MM.1S (cell line): Measurements from ENCODE around the gene MAD1L1.

Source experiments
- DNase-seq: peaks from one replicate; pipeline ENCODE4 v3.0.0-alpha.2; 2015
- H2AFZ ChIP-seq: fragments of 300-600 bp; sonication (generic); 2 replicates; pipeline ENCODE4 v1.6.0; 2016; ENCODE audit warnings: antibody characterized with exemption, low read length
- H3F3A ChIP-seq: fragments of 300-600 bp; sonication (generic); 2 replicates; pipeline ENCODE4 v1.6.1; 2016; ENCODE audit warnings: mild to moderate bottlenecking, antibody characterized with exemption, low read length, moderate library complexity, mixed read lengths; ENCODE audit not compliant: insufficient read depth
- H3K27ac ChIP-seq: fragments of 300-600 bp; sonication (generic); 2 replicates; pipeline ENCODE4 v1.5.1; 2016; ENCODE audit warnings: mild to moderate bottlenecking, low read length
- H3K27me3 ChIP-seq: fragments of 300-600 bp; sonication (generic); replicated peaks from 2 replicates; pipeline ENCODE4 v1.6.0; 2016; ENCODE audit warnings: low read length; ENCODE audit not compliant: insufficient read depth
- H3K36me3 ChIP-seq: fragments of 300-600 bp; sonication (generic); replicated peaks from 2 replicates; pipeline ENCODE4 v1.6.1; 2016; ENCODE audit warnings: mild to moderate bottlenecking, low read length, mixed read lengths; ENCODE audit not compliant: insufficient read depth
- H3K4me1 ChIP-seq: fragments of 300-600 bp; sonication (generic); 2 replicates; pipeline ENCODE4 v1.6.1; 2016; ENCODE audit warnings: low read length, mixed read lengths
- H3K4me2 ChIP-seq: fragments of 300-600 bp; sonication (generic); 2 replicates; pipeline ENCODE4 v1.6.0; 2016; ENCODE audit warnings: low read depth, low read length
- H3K4me3 ChIP-seq: fragments of 300-600 bp; sonication (generic); 2 replicates; pipeline ENCODE4 v1.5.1; 2016; ENCODE audit warnings: low read length, mixed read lengths
- H3K79me2 ChIP-seq: fragments of 300-600 bp; sonication (generic); 2 replicates; pipeline ENCODE4 v1.6.1; 2016; ENCODE audit warnings: mixed run types, low read length, mixed read lengths
- H3K9ac ChIP-seq: fragments of 300-600 bp; sonication (generic); 2 replicates; pipeline ENCODE4 v1.6.1; 2016; ENCODE audit warnings: low read length, mixed read lengths
- H3K9me2 ChIP-seq: fragments of 300-600 bp; sonication (generic); replicated peaks from 2 replicates; pipeline ENCODE4 v1.6.1; 2016; ENCODE audit warnings: mild to moderate bottlenecking, low read length, mixed read lengths; ENCODE audit not compliant: insufficient read depth
- H3K9me3 ChIP-seq: fragments of 300-600 bp; sonication (generic); replicated peaks from 2 replicates; pipeline ENCODE4 v1.6.1; 2016; ENCODE audit warnings: mild to moderate bottlenecking, low read length, mixed read lengths; ENCODE audit not compliant: insufficient read depth
- H4K20me1 ChIP-seq: fragments of 300-600 bp; sonication (generic); 2 replicates; pipeline ENCODE4 v1.6.1; 2016; ENCODE audit warnings: mild to moderate bottlenecking, low read length, moderate library complexity, mixed read lengths; ENCODE audit not compliant: insufficient read depth
- EZH2 ChIP-seq: fragments of 300-600 bp; sonication (generic); optimal IDR thresholded peaks from 2 replicates; pipeline ENCODE3; 2017; ENCODE audit warnings: low read depth, mild to moderate bottlenecking, antibody characterized with exemption, low read length, mixed read lengths
- EZH2phosphoT487 ChIP-seq: fragments of 300-600 bp; sonication (generic); IDR thresholded peaks from 2 replicates; pipeline ENCODE4 v1.6.1; 2018; ENCODE audit warnings: antibody characterized with exemption, low read length
- TF ChIP-seq, protein P1 (sequence below): fragments of 300-600 bp; sonication (generic); IDR thresholded peaks from 2 replicates; pipeline ENCODE4 v1.5.1; 2016; ENCODE audit warnings: antibody characterized with exemption, low read length, mixed read lengths

The MAD1L1 gene

DNA sequence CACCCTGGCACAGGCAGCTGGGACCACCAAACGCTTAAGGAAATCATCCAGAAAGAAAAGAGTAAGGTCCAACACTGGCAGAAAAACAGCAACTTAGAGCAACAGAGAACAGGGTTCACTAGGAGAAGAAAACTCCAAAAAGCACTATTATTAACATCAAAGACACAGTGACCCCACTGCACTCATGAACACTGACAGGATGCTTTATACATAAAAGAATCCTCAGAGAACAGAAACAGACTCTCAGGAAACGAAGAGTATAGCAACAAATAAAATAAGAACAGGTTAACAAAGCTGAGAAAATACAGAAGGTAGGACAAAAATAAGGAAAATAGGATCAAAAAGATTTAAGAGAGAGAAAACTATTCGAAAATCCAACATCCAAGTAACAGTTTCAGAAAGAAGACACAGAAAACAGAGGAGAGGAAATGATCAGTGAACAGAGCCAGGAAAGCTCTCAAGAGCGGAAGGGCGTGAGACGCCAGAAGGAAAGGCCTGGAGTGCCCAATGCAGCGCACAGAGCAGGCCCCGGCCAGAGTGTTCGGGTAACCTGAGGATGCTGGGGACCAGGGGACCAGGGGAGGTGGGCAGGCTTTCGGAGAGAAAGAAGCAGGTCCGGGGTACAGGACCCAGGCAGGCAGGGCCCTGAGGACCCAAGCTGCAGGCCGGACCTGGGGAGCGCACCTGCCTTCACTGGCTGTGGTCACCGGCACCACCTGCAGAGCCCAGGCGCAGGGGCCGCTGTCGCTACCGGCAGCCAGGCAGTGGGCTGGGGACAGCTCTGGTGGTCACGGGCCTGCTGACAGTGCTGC lies 258.2 kb downstream of the MAD1L1 start:
- Histone ChIP-seq H3K4me3 (no peak overlapping the region), H3K27ac (no peak overlapping the region), H3F3A (no peaks in the 10 kb centered on the region), H4K20me1 (no peaks in the 10 kb centered on the region), H3K36me3 (no peaks in the 10 kb centered on the region), H3K9me2 (no peaks in the 10 kb centered on the region), H2AFZ (no peak overlapping the region), H3K27me3 (no peaks in the 10 kb centered on the region), H3K9ac (no peak overlapping the region), H3K4me2 (no peak overlapping the region), H3K9me3 (no peaks in the 10 kb centered on the region), H3K79me2 (no peaks in the 10 kb centered on the region), H3K4me1 (0 out of 2 replicates have a peak, but pooled peaks cover 2% of the 10 kb centered on the region)
- no peak for DNase-seq
- TF ChIP-seq, protein P1, sequence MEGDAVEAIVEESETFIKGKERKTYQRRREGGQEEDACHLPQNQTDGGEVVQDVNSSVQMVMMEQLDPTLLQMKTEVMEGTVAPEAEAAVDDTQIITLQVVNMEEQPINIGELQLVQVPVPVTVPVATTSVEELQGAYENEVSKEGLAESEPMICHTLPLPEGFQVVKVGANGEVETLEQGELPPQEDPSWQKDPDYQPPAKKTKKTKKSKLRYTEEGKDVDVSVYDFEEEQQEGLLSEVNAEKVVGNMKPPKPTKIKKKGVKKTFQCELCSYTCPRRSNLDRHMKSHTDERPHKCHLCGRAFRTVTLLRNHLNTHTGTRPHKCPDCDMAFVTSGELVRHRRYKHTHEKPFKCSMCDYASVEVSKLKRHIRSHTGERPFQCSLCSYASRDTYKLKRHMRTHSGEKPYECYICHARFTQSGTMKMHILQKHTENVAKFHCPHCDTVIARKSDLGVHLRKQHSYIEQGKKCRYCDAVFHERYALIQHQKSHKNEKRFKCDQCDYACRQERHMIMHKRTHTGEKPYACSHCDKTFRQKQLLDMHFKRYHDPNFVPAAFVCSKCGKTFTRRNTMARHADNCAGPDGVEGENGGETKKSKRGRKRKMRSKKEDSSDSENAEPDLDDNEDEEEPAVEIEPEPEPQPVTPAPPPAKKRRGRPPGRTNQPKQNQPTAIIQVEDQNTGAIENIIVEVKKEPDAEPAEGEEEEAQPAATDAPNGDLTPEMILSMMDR, result no peak
- TF ChIP-seq EZH2phosphoT487 (no peak), EZH2 (no peak)

DNA sequence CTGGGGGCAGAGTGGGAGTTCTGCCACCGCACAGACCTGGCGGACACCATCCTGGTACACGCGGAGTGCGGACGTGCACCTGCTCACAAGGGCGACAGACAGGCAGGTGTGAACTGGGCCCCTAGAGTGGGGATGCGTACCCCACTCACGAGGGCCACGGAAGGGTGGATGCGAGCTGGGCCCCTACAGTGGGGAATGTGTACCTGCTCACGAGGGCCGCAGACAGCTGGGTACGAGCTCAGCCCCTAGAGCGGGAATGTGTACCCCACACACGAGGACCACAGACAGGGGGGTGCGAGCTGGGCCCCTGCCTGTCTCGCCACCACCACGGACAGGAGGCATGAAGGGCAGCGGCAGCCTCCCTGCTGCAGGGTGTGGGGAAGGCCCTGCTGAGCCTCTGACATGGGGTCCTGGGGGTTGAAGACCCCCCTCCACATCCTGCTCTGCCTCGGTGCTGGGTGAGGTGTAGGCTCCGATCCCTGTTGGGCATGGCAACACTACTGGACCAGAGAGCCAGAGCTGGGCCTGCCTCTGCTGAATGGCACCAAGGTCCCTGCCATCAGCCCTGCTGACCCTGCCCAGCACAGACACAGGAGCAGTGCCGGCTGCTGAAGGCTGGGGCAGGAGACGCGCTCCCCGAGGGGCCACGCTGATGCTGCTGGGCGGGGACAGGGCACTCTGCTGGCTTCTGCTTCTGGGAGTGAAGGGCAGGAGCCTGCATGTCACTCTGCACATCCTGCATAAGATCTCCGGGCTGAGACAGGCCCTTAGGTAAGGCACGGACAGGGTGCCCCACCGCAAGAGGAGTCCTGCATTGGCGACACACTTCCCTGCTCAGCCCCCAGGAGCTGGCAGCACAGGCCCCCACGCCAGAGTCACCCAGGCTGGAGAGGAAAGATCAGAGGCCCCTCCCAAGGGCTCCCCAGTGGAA lies 259.2 kb downstream of the MAD1L1 start:
- Histone ChIP-seq H3K79me2 (no peaks in the 10 kb centered on the region), H2AFZ (no peak overlapping the region), H4K20me1 (no peaks in the 10 kb centered on the region), H3K4me2 (no peak overlapping the region), H3K9me3 (no peaks in the 10 kb centered on the region), H3K4me1 (0 out of 2 replicates have a peak, but pooled peaks cover 3% of the 10 kb centered on the region), H3K36me3 (no peaks in the 10 kb centered on the region), H3K4me3 (no peak overlapping the region), H3K27ac (no peak overlapping the region), H3K9ac (no peak overlapping the region), H3K27me3 (no peaks in the 10 kb centered on the region), H3F3A (no peaks in the 10 kb centered on the region), H3K9me2 (no peaks in the 10 kb centered on the region)
- no peak for TF ChIP-seq EZH2
- TF ChIP-seq, protein P1, result no peak
- no peak for TF ChIP-seq EZH2phosphoT487
- no peak for DNase-seq

DNA sequence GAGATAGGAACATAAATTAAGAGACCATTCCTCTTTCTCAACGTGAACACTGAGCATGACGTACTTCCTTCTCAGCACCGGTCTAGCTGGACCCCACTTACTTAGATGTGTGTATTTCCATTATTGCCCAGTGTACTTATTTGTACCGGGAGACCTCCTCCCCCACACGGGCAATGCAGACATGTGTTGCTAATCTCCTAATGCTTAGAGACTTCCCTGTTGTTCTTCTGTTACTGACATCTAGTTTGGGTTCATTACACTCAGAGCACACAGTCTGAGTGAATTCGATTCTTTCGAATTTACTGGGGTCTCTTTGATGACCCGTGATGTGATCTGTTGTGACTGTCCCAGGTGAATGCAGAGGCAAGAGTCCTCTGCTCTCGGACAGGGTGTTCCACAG lies 260.0 kb downstream of the MAD1L1 start:
- no peak overlapping the region for H3K4me3 ChIP-seq

More for the DNA sequence above, 260.0 kb downstream of the MAD1L1 start:
- Histone ChIP-seq H3F3A (no peaks in the 10 kb centered on the region), H3K27ac (no peak overlapping the region), H3K4me1 (0 out of 2 replicates have a peak, but pooled peaks cover 3% of the 10 kb centered on the region), H3K27me3 (no peaks in the 10 kb centered on the region), H3K9me3 (no peaks in the 10 kb centered on the region), H3K9me2 (no peaks in the 10 kb centered on the region), H3K36me3 (no peaks in the 10 kb centered on the region), H3K79me2 (no peaks in the 10 kb centered on the region), H3K4me2 (no peak overlapping the region), H2AFZ (no peak overlapping the region), H3K9ac (no peak overlapping the region), H4K20me1 (no peaks in the 10 kb centered on the region)
- DNase-seq, result no peak
- no peak for TF ChIP-seq EZH2phosphoT487
- TF ChIP-seq, protein P1, result no peak
- no peak for TF ChIP-seq EZH2
